GM19372 (cell line): ENCODE results near the gene HECA.
"Not testable (repeated sequence)": the region's sequence is repeated elsewhere in the genome, so short reads cannot be mapped to it uniquely, and the experiment has no call there.

Source experiments
- ATAC-seq: cut with Tn5 transposase; IDR thresholded peaks from one replicate; pipeline ENCODE4 v1.9.1; 2021; ENCODE audit warnings: mild to moderate bottlenecking, low read depth, moderate library complexity; ENCODE audit not compliant: unreplicated experiment

Gene HECA

GRCh38 chr6:139134064-139134395 is 850 bp upstream of the HECA start:
- no peak for ATAC-seq

GRCh38 chr6:139135578-139136545 is 982 bp downstream of the HECA start:
- ATAC-seq: peak; percentile 39

- ATAC-seq: no peak
Measured at GRCh38 chr6:139137706-139138105, 2.8 kb downstream of the HECA start.

GRCh38 chr6:139140854-139141253 is 6.0 kb downstream of the HECA start:
- ATAC-seq: not testable (repeated sequence)

- no peak for ATAC-seq
Measured at GRCh38 chr6:139142262-139142661, 7.4 kb downstream of the HECA start.

- no peak for ATAC-seq
Measured at GRCh38 chr6:139143111-139143510, 8.2 kb downstream of the HECA start.

- no peak for ATAC-seq
Measured at GRCh38 chr6:139144490-139145085, 9.7 kb downstream of the HECA start.

- ATAC-seq: no peak
Measured at GRCh38 chr6:139145661-139146060, 10.8 kb downstream of the HECA start.

- no peak for ATAC-seq
Measured at GRCh38 chr6:139146317-139146726, 11.4 kb downstream of the HECA start.

GRCh38 chr6:139147628-139148027 is 12.7 kb downstream of the HECA start:
- ATAC-seq: no peak

- ATAC-seq: no peak
Measured at GRCh38 chr6:139148557-139149235, 13.8 kb downstream of the HECA start.

- ATAC-seq: no peak
Measured at GRCh38 chr6:139149383-139149782, 14.5 kb downstream of the HECA start.

- ATAC-seq: no peak
Measured at GRCh38 chr6:139150920-139151319, 16.0 kb downstream of the HECA start.

- ATAC-seq: no peak
Measured at GRCh38 chr6:139151425-139152087, 16.7 kb downstream of the HECA start.

GRCh38 chr6:139152088-139152891 is 17.4 kb downstream of the HECA start:
- no peak for ATAC-seq

GRCh38 chr6:139152892-139153271 is 18.0 kb downstream of the HECA start:
- ATAC-seq: no peak

- no peak for ATAC-seq
Measured at GRCh38 chr6:139153855-139154254, 19.0 kb downstream of the HECA start.

GRCh38 chr6:139154881-139155547 is 20.1 kb downstream of the HECA start:
- no peak for ATAC-seq

GRCh38 chr6:139156102-139156501 is 21.2 kb downstream of the HECA start:
- ATAC-seq: no peak

GRCh38 chr6:139156551-139156950 is 21.7 kb downstream of the HECA start:
- ATAC-seq: no peak
